Upper lobe of left lung (tissue), 4 donors: ENCODE data around the gene RACGAP1.

ENCODE experiments used
- CTCF ChIP-seq, 6 experiments: fragments of 450-650 bp in 4 of 6; fragments of 200-600 bp in 2 of 6; sonication (generic) in 2 of 6; IDR thresholded peaks; one replicate each; pipeline ENCODE4 v1.5.1; 2016 to 2019; ENCODE audit warnings: antibody characterized with exemption in 6 of 6
- POLR2AphosphoS5 ChIP-seq, 2 donors: sonication (generic); formaldehyde crosslinking; IDR thresholded peaks; one replicate each; pipeline ENCODE4 v1.5.1; 2017; ENCODE audit warnings: antibody characterized with exemption in 2 of 2

- TF ChIP-seq CTCF (IDR thresholded peaks at IDR 0.05) (no peak), POLR2AphosphoS5 (IDR thresholded peaks at IDR 0.05) (no peak)
These were observed 78.8 kb downstream of the RACGAP1 start for GRCh38 chr12:49946497-49946896.
